Myometrial cell (primary cell): ENCODE data around the gene IDH3A. TPM values are rescaled to one million over a fixed set of nuclear protein-coding genes. Genes with fewer than 3 reads are reported as not detected.

Experiments used
- total RNA-seq: library from RNA; depleted of rRNA; stranded (reverse); fragments of >200 nt; gene quantifications from 2 replicates; pipeline ENCODE4 v1.2.3, GENCODE V29; 2015

Gene IDH3A
- total RNA-seq = 34.6 and 49.9 TPM in 2 replicates

DNA sequence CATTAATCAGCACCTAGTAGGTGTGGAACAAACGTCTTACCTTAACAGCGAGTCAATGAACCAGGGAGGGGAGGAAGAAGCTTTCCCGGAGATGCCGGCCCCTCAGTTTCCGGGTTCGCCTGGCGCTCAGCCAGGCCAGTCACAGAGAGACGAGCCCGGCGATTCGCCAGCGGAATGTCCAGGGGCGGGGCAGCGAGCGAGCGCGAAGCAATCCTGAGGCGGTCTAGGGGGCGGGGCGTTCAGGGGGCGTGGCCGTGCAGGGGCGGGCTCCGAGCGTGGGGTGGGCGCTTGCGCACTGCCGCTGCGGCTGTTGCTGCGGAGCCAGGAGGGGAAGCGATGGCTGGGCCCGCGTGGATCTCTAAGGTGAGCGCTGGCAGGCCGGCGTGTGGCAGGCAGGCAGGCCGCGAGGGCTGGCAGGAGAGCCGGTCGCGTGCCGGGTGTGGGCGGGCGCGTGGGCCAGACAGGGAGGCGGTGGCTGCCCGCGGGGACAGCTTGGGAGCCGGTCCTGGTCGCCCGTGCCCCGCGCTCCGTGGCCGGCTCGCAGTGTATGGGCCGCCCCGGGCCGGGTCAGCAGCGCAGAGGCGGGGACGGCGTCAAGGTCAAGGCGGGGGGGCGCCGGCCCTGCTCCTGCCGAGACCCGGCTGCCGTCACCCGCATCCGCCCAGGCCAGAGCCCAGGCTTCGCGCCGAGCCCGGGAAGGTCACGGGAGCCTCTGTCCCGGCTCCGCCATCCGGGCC is at the start of gene IDH3A:
IDH3A (plus strand) TSS at position 295 of the 737 bp plus-strand sequence; CDS start at position 337, 42 bp downstream.

DNA sequence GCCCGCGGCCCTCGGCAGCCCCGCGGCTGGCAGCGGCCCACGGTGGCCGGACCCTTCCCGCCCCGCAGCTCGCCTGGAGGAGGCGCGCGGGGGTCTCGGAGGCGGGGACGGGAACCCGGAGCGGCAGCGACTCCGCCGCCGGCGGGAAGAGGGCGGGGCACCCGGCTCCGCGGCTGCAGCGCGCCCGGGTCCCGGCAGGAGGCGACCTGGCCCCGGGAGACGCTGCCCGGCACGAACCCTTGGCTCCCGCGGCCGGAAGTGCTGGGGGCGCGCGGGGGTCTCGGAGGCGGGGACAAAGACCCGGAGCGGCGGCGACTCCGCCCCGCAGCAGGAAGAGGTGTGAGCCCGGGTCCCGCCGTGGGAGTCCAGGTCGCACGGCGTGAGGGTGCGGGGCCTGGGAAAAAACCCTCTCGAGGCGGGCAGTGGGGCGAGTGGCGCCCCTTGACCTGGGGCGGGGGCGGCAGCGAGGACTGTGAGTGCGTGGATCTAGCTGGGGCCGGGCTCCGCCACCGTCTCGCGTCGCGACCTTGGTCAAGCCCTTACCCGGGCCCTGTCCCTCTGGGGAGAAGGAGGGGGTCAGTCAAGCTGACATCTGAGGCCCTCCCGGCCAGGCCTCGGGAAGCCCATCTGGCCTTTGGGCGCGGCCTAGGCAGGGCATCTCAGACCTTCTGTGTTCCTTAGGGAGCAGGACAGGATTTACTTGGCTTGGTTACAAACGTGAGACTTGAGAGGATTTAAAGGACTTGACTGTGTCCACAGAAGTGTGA is 17.7 kb upstream of the IDH3A start, which contains the start of gene CIB2:
CIB2 (minus strand) TSS at position 151 of the 767 bp plus-strand sequence. CDS start 230 bp downstream, outside the sequence.

Other genes starting within 250 kb of the IDH3A start
- 20.6 and 21.6 TPM in 2 replicates for gene TBC1D2B, start 71.7 kb upstream of the IDH3A start, total RNA-seq
- gene SH2D7, start 56.8 kb upstream of the IDH3A start, total RNA-seq = not detected in 2 replicates
- 2.8 and 12.1 TPM in 2 replicates for gene CIB2, start 17.9 kb upstream of the IDH3A start, total RNA-seq
- 0.58 TPM in 1 of 2 replicates, not detected in the other for gene ACSBG1, start 85.2 kb downstream of the IDH3A start, total RNA-seq
- 2.9 and 4.1 TPM in 2 replicates for gene DNAJA4, start 115.2 kb downstream of the IDH3A start, total RNA-seq
- gene SKIC8, start 150.2 kb downstream of the IDH3A start, total RNA-seq = 103 and 111 TPM in 2 replicates
- gene CRABP1, start 191.0 kb downstream of the IDH3A start, total RNA-seq = not detected in 2 replicates